ENCODE results near the gene MARCHF2. TPM values are rescaled to one million over a fixed set of nuclear protein-coding genes. Genes with fewer than 3 reads are reported as not detected.

Gene MARCHF2
- total RNA-seq (40.1 and 43.5 TPM in 2 replicates), polyA plus RNA-seq (91.9 and 130 TPM in 2 replicates), polyA minus RNA-seq (23.7 and 29.0 TPM in 2 replicates), Bru-seq, nascent RNA (percentile 47 among the genes with signal in this experiment), BruChase-seq, experiment 1, labeled RNA remaining after a 6-hour chase (percentile 51 among the genes with signal in this experiment), BruChase-seq, experiment 2, labeled RNA remaining after a 2-hour chase (percentile 47 among the genes with signal in this experiment)
- 44.4 and 67.0 TPM in 2 replicates for polyA plus RNA-seq (2011; cell fraction: cytosol; rRNA removed)
- 35.4 and 40.1 TPM in 2 replicates for polyA plus RNA-seq (2011; cell fraction: nucleus; rRNA removed)
- 44.0 and 76.6 TPM in 2 replicates for polyA plus RNA-seq (2012)
- 5.4 TPM for polyA minus RNA-seq (2011; cell fraction: cytosol; rRNA and poly(A)+ RNA removed)
- polyA minus RNA-seq (2011; cell fraction: nucleus; rRNA and poly(A)+ RNA removed), result 10.9 and 21.7 TPM in 2 replicates
- long read RNA-seq, transcript MARCH2-201 (5 exons, 1,376 nt), result major isoform, 48 of 118 reads
- long read RNA-seq, partial matches to known transcripts, result 3 of 118 reads
- long read RNA-seq, other reads (novel, unspliced or antisense), result 66 of 118 reads

GRCh38 chr19:8412783-8413628 lies at the start of gene MARCHF2:
MARCHF2 (plus strand) TSS chr19:8413305; CDS start chr19:8421841, 8,536 bp downstream.
- Histone ChIP-seq H3K79me2 (ENCODE audit: control insufficient read depth, insufficient read depth, low read length) (no peaks in the 10 kb centered on the region), H3K27ac (ENCODE audit: insufficient read depth, low read depth, low read length) (peak within 1 kb of the TSS; percentile 69), H3K9ac (replicated peaks; ENCODE audit: extremely low read depth, insufficient read depth, low read length) (peak within 1 kb of the TSS; percentile 82), H3K4me3 (replicated peaks in 1 of 3; ENCODE audit: insufficient read depth in 1 of 3, low read depth in 1 of 3, low read length in 3 of 3) (peak within 1 kb of the TSS; percentile 55 to 72 (median 57)), H3K9me3 (replicated peaks; ENCODE audit: control insufficient read depth, insufficient read depth, low read length) (no peaks in the 10 kb centered on the region), H3K36me3 (ENCODE audit: control insufficient read depth in 2 of 2, extremely low read depth in 1 of 2, insufficient read depth in 2 of 2, low read length in 2 of 2) (no peaks in the 10 kb centered on the region), H3K9me1 (replicated peaks; ENCODE audit: control insufficient read depth, extremely low read depth, insufficient read depth, low read length) (no peaks in the 10 kb centered on the region), H3K27me3 (ENCODE audit: control insufficient read depth in 2 of 2, insufficient read depth in 2 of 2, low read length in 2 of 2) (no peaks in the 10 kb centered on the region), H2AFZ (ENCODE audit: low read depth, low read length) (peak within 1 kb of the TSS; percentile 67), H4K20me1 (replicated peaks; ENCODE audit: control insufficient read depth, extremely low read depth, insufficient read depth, low read length) (no peaks in the 10 kb centered on the region), H3K4me1 (ENCODE audit: control insufficient read depth, extremely low read depth, insufficient read depth, low read length) (peaks cover 9% of the 10 kb centered on the region), H3K4me2 (ENCODE audit: insufficient read depth, low read length) (peak within 1 kb of the TSS; percentile 39)
- CTCF ChIA-PET, result interaction anchor here (0.6 to 6.2 kb wide), 30 partner anchors 9 to 113 kb away, joined by 3 to 65 read pairs (median 5); partner anchors contain the start of genes HNRNPM, RAB11B and ZNF414
- intact Hi-C loops (cut with micrococcal nuclease), result loop anchor here (1.0 to 2.0 kb wide), 4 partner anchors 11 to 94 kb away; partner anchors contain the start of genes HNRNPM and RAB11B
- POLR2A ChIA-PET, result interaction anchor here (0.6 to 2.0 kb wide), 6 partner anchors 11 to 101 kb away, joined by 3 to 11 read pairs (median 6); partner anchors contain the start of genes HNRNPM, NDUFA7, RAB11B and RPS28
- peak; percentile 58 for TF ChIP-seq POLR2A (IDR thresholded peaks at IDR 0.05; ENCODE audit: low read depth, low read length)
- TF ChIP-seq CTCF (IDR thresholded peaks at IDR 0.05; ENCODE audit: extremely low read depth in 1 of 2, insufficient read depth in 1 of 2, low read depth in 1 of 2, low read length in 2 of 2), result peak; percentile 31 to 65
- TF ChIP-seq FOS (IDR thresholded peaks at IDR 0.05; ENCODE audit: borderline replicate concordance, insufficient read depth, low read length), result no peak
- no peak for TF ChIP-seq JUN (IDR thresholded peaks at IDR 0.05; ENCODE audit: borderline replicate concordance, insufficient read depth, insufficient read length, low read depth)
- peak; percentile 64 for TF ChIP-seq POLR2AphosphoS5 (IDR thresholded peaks at IDR 0.05; ENCODE audit: insufficient read depth, low read depth, low read length)
- TF ChIP-seq MAX (IDR thresholded peaks at IDR 0.05; ENCODE audit: insufficient read depth, insufficient read length), result no peak
- dilution Hi-C loops (cut with MboI; ENCODE audit: extremely low pct_ligation_motif_present, low sequenced_read_pairs), result no loop called here
- DNase-seq (ENCODE audit: low read depth, low spot score) (peak; percentile 98), FAIRE-seq (peak; percentile 74)
- no TSS peak for BruUV-seq (replicated peaks)
